Thoracic aorta (tissue), 2 donors: Measurements from ENCODE around the gene DNAAF5. TPM values are rescaled to one million over a fixed set of nuclear protein-coding genes. Genes with fewer than 3 reads are reported as not detected.

ENCODE experiments used
- ATAC-seq: fragments of 150-250 bp; one replicate; pipeline ENCODE4 v1.8.0; 2017; ENCODE audit warnings: low read depth; ENCODE audit not compliant: insufficient number of reproducible peaks, low FRiP score
- DNase-seq: peaks from one replicate; pipeline ENCODE4 v3.0.0-alpha.2; 2020; ENCODE audit warnings: low spot score
- H3K27ac ChIP-seq, 2 donors: fragments of 200-600 bp; sonication (generic); 1 replicate in 1 of 2; 2 replicates in 1 of 2; pipeline ENCODE4 v1.5.1; 2016; ENCODE audit warnings: mild to moderate bottlenecking in 2 of 2, moderate library complexity in 2 of 2
- H3K27me3 ChIP-seq: fragments of 200-600 bp; sonication (generic); replicated peaks from 2 replicates; pipeline ENCODE4 v1.6.0; 2016; ENCODE audit warnings: mild to moderate bottlenecking; ENCODE audit not compliant: insufficient read depth
- H3K36me3 ChIP-seq: fragments of 200-600 bp; sonication (generic); one replicate; pipeline ENCODE4 v1.5.1; 2016
- H3K4me1 ChIP-seq, 2 donors: fragments of 200-600 bp; sonication (generic); 1 replicate in 1 of 2; 2 replicates in 1 of 2; pipeline versions ENCODE4 v1.5.1 to v1.6.0; 2016; ENCODE audit warnings: low read depth in 2 of 2, mild to moderate bottlenecking in 1 of 2; ENCODE audit not compliant: control insufficient read depth in 1 of 2
- H3K4me3 ChIP-seq: fragments of 200-600 bp; sonication (generic); 2 replicates; pipeline ENCODE4 v1.5.1; 2016; ENCODE audit warnings: mild to moderate bottlenecking
- H3K9me3 ChIP-seq: fragments of 200-600 bp; sonication (generic); 2 replicates; pipeline ENCODE4 v1.5.1; 2016
- total RNA-seq, 2 donors: library from RNA; depleted of rRNA; stranded (reverse); fragments of >200 nt; gene quantifications; one replicate each; pipeline versions ENCODE4 v1.1.0 to v1.2.3, GENCODE V29; 2016
- TF ChIP-seq, protein P1 (sequence below): fragments of 200-600 bp; sonication (generic); IDR thresholded peaks from one replicate; pipeline ENCODE4 v1.5.1; 2019; ENCODE audit warnings: antibody characterized with exemption

The DNAAF5 gene
- total RNA-seq, 2 donors from 2014 or later: 16.7 to 23.4 TPM

DNA sequence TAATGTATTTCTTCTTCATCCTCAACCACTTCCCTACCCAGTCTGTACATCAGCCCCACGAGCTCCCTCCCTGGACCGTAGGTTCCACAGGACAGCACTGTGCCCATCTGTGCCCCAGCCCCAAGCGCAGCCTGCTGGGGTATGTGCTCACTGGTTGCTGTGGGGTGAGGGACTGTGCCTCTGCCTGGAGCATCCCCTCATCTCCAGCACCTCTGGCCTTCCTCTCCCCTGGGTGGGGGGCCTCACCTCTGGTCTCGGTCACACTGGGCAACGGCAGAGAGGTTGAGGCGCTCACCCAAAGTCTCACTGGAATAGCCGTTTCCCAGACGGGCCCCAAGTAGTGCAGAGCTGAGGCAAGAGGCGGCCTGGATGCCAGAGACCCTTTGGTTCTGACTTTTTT, 2.1 kb downstream of the DNAAF5 start:
- no peak for ATAC-seq
- TF ChIP-seq, protein P1, sequence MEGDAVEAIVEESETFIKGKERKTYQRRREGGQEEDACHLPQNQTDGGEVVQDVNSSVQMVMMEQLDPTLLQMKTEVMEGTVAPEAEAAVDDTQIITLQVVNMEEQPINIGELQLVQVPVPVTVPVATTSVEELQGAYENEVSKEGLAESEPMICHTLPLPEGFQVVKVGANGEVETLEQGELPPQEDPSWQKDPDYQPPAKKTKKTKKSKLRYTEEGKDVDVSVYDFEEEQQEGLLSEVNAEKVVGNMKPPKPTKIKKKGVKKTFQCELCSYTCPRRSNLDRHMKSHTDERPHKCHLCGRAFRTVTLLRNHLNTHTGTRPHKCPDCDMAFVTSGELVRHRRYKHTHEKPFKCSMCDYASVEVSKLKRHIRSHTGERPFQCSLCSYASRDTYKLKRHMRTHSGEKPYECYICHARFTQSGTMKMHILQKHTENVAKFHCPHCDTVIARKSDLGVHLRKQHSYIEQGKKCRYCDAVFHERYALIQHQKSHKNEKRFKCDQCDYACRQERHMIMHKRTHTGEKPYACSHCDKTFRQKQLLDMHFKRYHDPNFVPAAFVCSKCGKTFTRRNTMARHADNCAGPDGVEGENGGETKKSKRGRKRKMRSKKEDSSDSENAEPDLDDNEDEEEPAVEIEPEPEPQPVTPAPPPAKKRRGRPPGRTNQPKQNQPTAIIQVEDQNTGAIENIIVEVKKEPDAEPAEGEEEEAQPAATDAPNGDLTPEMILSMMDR: no peak
- peaks cover 4% of the 10 kb centered on the region for H3K36me3 ChIP-seq
- DNase-seq: no peak
- H3K4me3 ChIP-seq: no peak overlapping the region
- H3K27me3 ChIP-seq: no peaks in the 10 kb centered on the region
- H3K4me1 ChIP-seq: peaks cover 11 to 18% of the 10 kb centered on the region in 2 donors
- no peak overlapping the region for H3K27ac ChIP-seq
- H3K9me3 ChIP-seq: no peaks in the 10 kb centered on the region

DNA sequence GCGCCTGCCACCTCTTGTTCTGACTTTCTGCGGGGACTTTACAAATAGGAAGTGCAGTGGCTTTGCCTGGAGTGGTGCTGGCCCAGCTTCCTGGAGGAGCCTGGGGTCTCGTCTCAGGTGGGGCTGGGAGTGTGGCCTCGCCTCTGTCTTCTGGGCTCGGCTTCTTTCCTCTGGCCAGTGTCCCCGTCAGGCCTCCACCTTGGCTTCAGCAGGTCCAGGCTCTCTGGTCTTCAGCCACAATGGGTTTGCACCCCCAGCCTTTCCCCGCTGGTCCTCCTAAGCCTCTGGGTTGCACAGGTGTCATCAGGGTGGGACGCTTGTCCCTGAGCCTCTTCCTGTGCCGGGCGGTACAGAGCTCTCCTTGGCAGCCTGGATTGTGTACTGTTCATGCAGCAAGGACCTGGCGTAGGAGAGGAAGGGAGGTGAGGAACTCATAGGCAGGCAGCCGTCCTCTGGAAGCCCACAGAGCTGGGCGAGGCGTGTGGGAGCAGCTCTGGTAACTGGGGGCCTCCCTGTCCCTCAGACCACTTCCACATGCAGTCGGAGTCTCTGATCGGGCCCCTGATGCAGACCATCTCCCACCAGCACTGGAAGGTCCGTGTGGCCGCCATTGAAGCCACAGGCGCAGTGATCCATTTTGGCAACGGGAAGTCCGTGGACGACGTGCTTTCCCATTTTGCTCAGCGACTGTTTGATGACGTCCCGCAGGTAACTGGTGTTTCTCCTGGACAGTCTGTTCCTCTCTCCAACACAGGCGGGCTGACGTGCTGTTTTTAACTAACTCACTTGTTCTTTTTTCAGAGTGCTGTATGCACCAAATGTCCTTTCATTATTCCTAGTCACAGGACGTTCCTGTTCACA, 2.9 kb downstream of the DNAAF5 start:
- ATAC-seq (no peak), DNase-seq (no peak)
- no peak overlapping the region for H3K27ac ChIP-seq

DNA sequence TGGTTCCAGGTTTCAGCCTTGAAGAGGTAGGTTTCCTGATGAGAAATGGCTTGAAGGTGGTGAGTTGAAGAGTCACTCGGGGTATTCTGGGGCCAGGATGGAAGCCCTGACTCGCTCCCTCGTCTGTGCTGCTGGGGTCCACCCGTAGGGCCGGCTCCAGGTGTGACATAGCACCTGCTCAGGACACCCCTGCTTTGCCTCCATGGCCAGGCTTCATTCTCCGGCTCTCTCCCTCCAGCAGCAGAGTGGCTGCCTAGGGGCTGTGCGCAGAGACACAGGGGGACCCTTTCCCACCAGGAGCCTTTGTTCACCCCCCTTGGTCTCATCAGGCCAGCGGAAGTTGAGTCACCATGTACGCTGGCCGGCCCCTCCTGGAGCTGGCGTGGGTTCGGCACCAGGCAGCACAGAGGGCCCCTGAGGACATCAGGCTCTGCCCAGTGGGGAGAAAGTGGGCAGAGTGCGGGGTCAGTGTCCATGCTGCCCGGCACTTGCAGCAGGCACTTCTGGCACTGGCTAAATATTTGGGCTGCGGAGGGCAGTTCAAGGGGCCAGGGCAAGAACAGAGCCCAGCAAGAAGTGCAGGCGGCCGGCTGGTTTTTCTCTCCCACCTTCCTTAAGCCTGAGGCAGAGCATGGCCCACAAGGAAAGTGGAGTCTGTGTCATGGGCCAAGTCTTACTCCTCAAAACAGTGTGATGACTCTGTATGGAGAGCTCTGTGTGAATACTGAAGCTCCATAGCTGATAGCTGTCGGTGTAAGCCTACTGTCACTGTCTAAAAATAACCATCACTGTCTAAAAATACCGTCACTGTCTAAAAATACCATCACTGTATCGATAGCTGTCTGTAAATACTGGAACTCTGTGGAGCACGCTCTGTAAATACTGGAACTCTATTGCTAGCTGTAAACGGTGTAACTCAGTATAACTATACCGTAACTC, 4.3 kb downstream of the DNAAF5 start:
- no peaks in the 10 kb centered on the region for H3K27me3 ChIP-seq
- no peak overlapping the region for H3K27ac ChIP-seq
- no peak overlapping the region for H3K4me3 ChIP-seq
- H3K4me1 ChIP-seq: peaks cover 11 to 15% of the 10 kb centered on the region in 2 donors
- DNase-seq: no peak
- TF ChIP-seq, protein P1: no peak
- H3K9me3 ChIP-seq: peaks cover 11% of the 10 kb centered on the region
- peaks cover 4% of the 10 kb centered on the region for H3K36me3 ChIP-seq
- no peak for ATAC-seq

More for the DNA sequence above, 2.9 kb downstream of the DNAAF5 start:
- H3K4me3 ChIP-seq: no peak overlapping the region
- TF ChIP-seq, protein P1: no peak
- no peaks in the 10 kb centered on the region for H3K27me3 ChIP-seq
- H3K4me1 ChIP-seq: peaks cover 11 to 18% of the 10 kb centered on the region in 2 donors
- peaks cover 6% of the 10 kb centered on the region for H3K9me3 ChIP-seq
- H3K36me3 ChIP-seq: peaks cover 4% of the 10 kb centered on the region

GRCh38 chr7:731440-732085, 5.1 kb downstream of the DNAAF5 start:
- no peak overlapping the region for H3K27ac ChIP-seq
- no peak overlapping the region for H3K4me3 ChIP-seq
- peaks cover 11% of the 10 kb centered on the region for H3K9me3 ChIP-seq
- DNase-seq (no peak), ATAC-seq (no peak)
- TF ChIP-seq, protein P1: no peak
- peaks cover 4% of the 10 kb centered on the region for H3K36me3 ChIP-seq
- no peaks in the 10 kb centered on the region for H3K27me3 ChIP-seq
- H3K4me1 ChIP-seq: peaks cover 7 to 9% of the 10 kb centered on the region in 2 donors
